WTC11 (cell line): Measurements from ENCODE around the gene THRA. TPM values are rescaled to one million over a fixed set of nuclear protein-coding genes. Genes with fewer than 3 reads are reported as not detected.

Source experiments
- ATAC-seq: fragments of 200-7000 bp; cut with Tn5 transposase; 2 replicates; pipeline ENCODE4 v1.10.0; 2021; ENCODE audit warnings: mild to moderate bottlenecking, moderate library complexity
- CTCF ChIA-PET: fragments of 300-600 bp; sonication (Branson Sonifier 250); formaldehyde crosslinking; loops from one replicate; lab custom pipeline; 2021; ENCODE audit warnings: antibody characterized with exemption; lab: Charles Lee
- POLR2A ChIA-PET: fragments of 350-600 bp; sonication (Branson Sonifier 250); formaldehyde crosslinking; loops from one replicate; lab custom pipeline; 2021; ENCODE audit warnings: antibody characterized with exemption; lab: Charles Lee
- DNase-seq: peaks from one replicate; pipeline ENCODE4 v3.0.0; 2021; ENCODE audit warnings: low spot score
- H3K27ac Mint-ChIP-seq: 2 replicates; pipeline ENCODE4 v1.8.0; 2021; ENCODE audit warnings: mixed read lengths
- H3K27me3 Mint-ChIP-seq: 2 replicates; pipeline ENCODE4 v1.8.0; 2021; ENCODE audit warnings: low read depth, mild to moderate bottlenecking, moderate library complexity, mixed read lengths
- H3K36me3 Mint-ChIP-seq: 2 replicates; pipeline ENCODE4 v1.8.0; 2021; ENCODE audit warnings: mixed read lengths
- H3K4me1 Mint-ChIP-seq: 2 replicates; pipeline ENCODE4 v1.8.0; 2022; ENCODE audit warnings: mixed read lengths
- H3K4me3 Mint-ChIP-seq: 2 replicates; pipeline ENCODE4 v1.8.0; 2021; ENCODE audit warnings: mild to moderate bottlenecking, moderate library complexity, mixed read lengths
- H3K9me3 Mint-ChIP-seq: 2 replicates; pipeline ENCODE4 v1.8.0; 2021; ENCODE audit warnings: mixed read lengths
- ATF1 ChIP-seq: sonication (generic); formaldehyde crosslinking; IDR thresholded peaks from 2 replicates; pipeline ENCODE4 v1.8.1; 2023; ENCODE audit warnings: mild to moderate bottlenecking, moderate library complexity, missing genetic modification reagents
- EMX1 ChIP-seq: fragments of 250-450 bp; sonication (Bioruptor Pico); IDR thresholded peaks from 2 replicates; pipeline ENCODE4 v1.8.0; 2021; ENCODE audit warnings: mild to moderate bottlenecking
- GTF2I ChIP-seq: fragments of 250-450 bp; sonication (Bioruptor Pico); conservative IDR thresholded peaks from 2 replicates; pipeline ENCODE4 v1.4.0; 2021; ENCODE audit warnings: mild to moderate bottlenecking
- HMGA2 ChIP-seq: fragments of 250-450 bp; sonication (Bioruptor Pico); IDR thresholded peaks from 2 replicates; pipeline ENCODE4 v1.4.0; 2021; ENCODE audit warnings: mild to moderate bottlenecking, moderate library complexity
- NFATC4 ChIP-seq: fragments of 250-450 bp; sonication (Bioruptor Pico); IDR thresholded peaks from 2 replicates; pipeline ENCODE4 v1.9.0; 2021; ENCODE audit warnings: mild to moderate bottlenecking
- RELA ChIP-seq: sonication (generic); formaldehyde crosslinking; IDR thresholded peaks from 2 replicates; pipeline ENCODE4 v1.8.1; 2022; ENCODE audit warnings: missing genetic modification reagents, mild to moderate bottlenecking, borderline replicate concordance
- TEAD4 ChIP-seq: sonication (generic); formaldehyde crosslinking; IDR thresholded peaks from 2 replicates; pipeline ENCODE4 v1.8.0; 2022; ENCODE audit warnings: mild to moderate bottlenecking, missing genetic modification reagents
- TP53 ChIP-seq: sonication (generic); formaldehyde crosslinking; IDR thresholded peaks from 2 replicates; pipeline ENCODE4 v1.8.1; 2023; ENCODE audit warnings: mild to moderate bottlenecking, missing genetic modification reagents
- total RNA-seq: library from RNA; stranded (reverse); gene quantifications from 3 replicates; pipeline ENCODE4 v1.2.3, GENCODE V29; 2021
- TF ChIP-seq, protein P1 (sequence below): sonication (generic); formaldehyde crosslinking; IDR thresholded peaks from 2 replicates; pipeline ENCODE4 v1.8.1; 2022; ENCODE audit warnings: low read depth, mild to moderate bottlenecking, moderate library complexity, missing genetic modification reagents, borderline replicate concordance
- TF ChIP-seq, protein P2 (sequence below): sonication (generic); formaldehyde crosslinking; IDR thresholded peaks from 2 replicates; pipeline ENCODE4 v1.8.1; 2022; ENCODE audit warnings: missing genetic modification reagents, borderline replicate concordance
- TF ChIP-seq, protein P3 (sequence below): sonication (generic); formaldehyde crosslinking; conservative IDR thresholded peaks from 2 replicates; pipeline ENCODE4 v1.8.1; 2022; ENCODE audit warnings: mild to moderate bottlenecking, missing genetic modification reagents
- TF ChIP-seq, protein P4 (sequence below): fragments of 250-450 bp; sonication (Bioruptor Pico); IDR thresholded peaks from 2 replicates; pipeline ENCODE4 v1.9.0; 2021; ENCODE audit warnings: mild to moderate bottlenecking, borderline replicate concordance
- TF ChIP-seq, protein P5 (sequence below): sonication (generic); formaldehyde crosslinking; IDR thresholded peaks from 2 replicates; pipeline ENCODE4 v1.8.1; 2022; ENCODE audit warnings: mild to moderate bottlenecking, moderate library complexity, missing genetic modification reagents
- TF ChIP-seq, protein P6 (sequence below): sonication (generic); formaldehyde crosslinking; IDR thresholded peaks from 2 replicates; pipeline ENCODE4 v1.8.1; 2023; ENCODE audit warnings: mild to moderate bottlenecking, missing genetic modification reagents, moderate library complexity
- TF ChIP-seq, protein P7 (sequence below): fragments of 200-600 bp; IDR thresholded peaks from 2 replicates; pipeline ENCODE4 v1.8.0; 2022; ENCODE audit warnings: antibody characterized with exemption
- TF ChIP-seq, protein P8 (sequence below): sonication (generic); formaldehyde crosslinking; IDR thresholded peaks from 2 replicates; pipeline ENCODE4 v1.8.0; 2023; ENCODE audit warnings: mild to moderate bottlenecking, missing genetic modification reagents

THRA gene
- total RNA-seq, 1 experiment from 2014 or later: 15.9 TPM

DNA sequence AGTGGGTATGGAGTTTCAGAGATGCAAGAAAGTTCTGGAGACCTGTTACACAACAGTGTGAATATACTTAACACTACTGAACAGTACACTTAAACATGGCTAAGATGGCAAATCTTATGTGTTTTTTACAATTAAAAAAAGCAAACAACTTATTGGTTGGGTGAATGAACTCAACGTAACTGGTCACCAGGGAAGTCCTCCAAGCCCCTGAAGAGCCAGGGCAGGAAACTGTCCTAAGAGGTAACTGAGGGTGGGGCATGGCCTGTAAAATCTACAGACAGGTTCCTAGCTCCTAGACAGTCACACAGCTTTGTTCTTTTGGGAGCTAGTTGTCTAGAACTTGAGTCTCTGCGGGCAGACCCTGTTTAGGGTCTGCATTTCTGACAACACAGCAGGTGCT is 37.2 kb upstream of the THRA start:
- H3K27ac Mint-ChIP-seq: peak overlapping the region; percentile 13; the same call in 1 of the 2 replicates
- no peaks in the 10 kb centered on the region for H3K4me1 Mint-ChIP-seq
- ATAC-seq: no peak
- CTCF ChIA-PET: interaction anchor here (0.6 to 5.0 kb wide), 4 partner anchors 10 to 86 kb away, joined by 3 to 128 read pairs (median 6); partner anchors contain the start of gene CSF3
- H3K9me3 Mint-ChIP-seq: no peaks in the 10 kb centered on the region
- H3K27me3 Mint-ChIP-seq: no peaks in the 10 kb centered on the region
- DNase-seq: no peak
- POLR2A ChIA-PET: interaction anchor here (0.6 to 1.0 kb wide), 2 partner anchors 12 to 15 kb away, joined by 3 to 4 read pairs; no protein-coding TSS in a partner anchor
- no peak overlapping the region for H3K4me3 Mint-ChIP-seq
- H3K36me3 Mint-ChIP-seq: peaks cover 40% of the 10 kb centered on the region
- TF ChIP-seq HMGA2 (CRISPR knock-in tag) (no peak), GTF2I (no peak), TEAD4 (no peak), TP53 (CRISPR knock-in tag) (no peak), EMX1 (CRISPR knock-in tag) (no peak), ATF1 (CRISPR knock-in tag) (no peak), NFATC4 (no peak)
- TF ChIP-seq, protein P1, sequence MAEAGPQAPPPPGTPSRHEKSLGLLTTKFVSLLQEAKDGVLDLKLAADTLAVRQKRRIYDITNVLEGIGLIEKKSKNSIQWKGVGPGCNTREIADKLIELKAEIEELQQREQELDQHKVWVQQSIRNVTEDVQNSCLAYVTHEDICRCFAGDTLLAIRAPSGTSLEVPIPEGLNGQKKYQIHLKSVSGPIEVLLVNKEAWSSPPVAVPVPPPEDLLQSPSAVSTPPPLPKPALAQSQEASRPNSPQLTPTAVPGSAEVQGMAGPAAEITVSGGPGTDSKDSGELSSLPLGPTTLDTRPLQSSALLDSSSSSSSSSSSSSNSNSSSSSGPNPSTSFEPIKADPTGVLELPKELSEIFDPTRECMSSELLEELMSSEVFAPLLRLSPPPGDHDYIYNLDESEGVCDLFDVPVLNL: no peak
- TF ChIP-seq, protein P2, sequence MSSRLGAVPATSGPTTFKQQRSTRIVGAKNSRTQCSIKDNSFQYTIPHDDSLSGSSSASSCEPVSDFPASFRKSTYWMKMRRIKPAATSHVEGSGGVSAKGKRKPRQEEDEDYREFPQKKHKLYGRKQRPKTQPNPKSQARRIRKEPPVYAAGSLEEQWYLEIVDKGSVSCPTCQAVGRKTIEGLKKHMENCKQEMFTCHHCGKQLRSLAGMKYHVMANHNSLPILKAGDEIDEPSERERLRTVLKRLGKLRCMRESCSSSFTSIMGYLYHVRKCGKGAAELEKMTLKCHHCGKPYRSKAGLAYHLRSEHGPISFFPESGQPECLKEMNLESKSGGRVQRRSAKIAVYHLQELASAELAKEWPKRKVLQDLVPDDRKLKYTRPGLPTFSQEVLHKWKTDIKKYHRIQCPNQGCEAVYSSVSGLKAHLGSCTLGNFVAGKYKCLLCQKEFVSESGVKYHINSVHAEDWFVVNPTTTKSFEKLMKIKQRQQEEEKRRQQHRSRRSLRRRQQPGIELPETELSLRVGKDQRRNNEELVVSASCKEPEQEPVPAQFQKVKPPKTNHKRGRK (CRISPR knock-in tag): no peak
- TF ChIP-seq, protein P3, sequence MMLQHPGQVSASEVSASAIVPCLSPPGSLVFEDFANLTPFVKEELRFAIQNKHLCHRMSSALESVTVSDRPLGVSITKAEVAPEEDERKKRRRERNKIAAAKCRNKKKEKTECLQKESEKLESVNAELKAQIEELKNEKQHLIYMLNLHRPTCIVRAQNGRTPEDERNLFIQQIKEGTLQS: no peak
- TF ChIP-seq, protein P4, sequence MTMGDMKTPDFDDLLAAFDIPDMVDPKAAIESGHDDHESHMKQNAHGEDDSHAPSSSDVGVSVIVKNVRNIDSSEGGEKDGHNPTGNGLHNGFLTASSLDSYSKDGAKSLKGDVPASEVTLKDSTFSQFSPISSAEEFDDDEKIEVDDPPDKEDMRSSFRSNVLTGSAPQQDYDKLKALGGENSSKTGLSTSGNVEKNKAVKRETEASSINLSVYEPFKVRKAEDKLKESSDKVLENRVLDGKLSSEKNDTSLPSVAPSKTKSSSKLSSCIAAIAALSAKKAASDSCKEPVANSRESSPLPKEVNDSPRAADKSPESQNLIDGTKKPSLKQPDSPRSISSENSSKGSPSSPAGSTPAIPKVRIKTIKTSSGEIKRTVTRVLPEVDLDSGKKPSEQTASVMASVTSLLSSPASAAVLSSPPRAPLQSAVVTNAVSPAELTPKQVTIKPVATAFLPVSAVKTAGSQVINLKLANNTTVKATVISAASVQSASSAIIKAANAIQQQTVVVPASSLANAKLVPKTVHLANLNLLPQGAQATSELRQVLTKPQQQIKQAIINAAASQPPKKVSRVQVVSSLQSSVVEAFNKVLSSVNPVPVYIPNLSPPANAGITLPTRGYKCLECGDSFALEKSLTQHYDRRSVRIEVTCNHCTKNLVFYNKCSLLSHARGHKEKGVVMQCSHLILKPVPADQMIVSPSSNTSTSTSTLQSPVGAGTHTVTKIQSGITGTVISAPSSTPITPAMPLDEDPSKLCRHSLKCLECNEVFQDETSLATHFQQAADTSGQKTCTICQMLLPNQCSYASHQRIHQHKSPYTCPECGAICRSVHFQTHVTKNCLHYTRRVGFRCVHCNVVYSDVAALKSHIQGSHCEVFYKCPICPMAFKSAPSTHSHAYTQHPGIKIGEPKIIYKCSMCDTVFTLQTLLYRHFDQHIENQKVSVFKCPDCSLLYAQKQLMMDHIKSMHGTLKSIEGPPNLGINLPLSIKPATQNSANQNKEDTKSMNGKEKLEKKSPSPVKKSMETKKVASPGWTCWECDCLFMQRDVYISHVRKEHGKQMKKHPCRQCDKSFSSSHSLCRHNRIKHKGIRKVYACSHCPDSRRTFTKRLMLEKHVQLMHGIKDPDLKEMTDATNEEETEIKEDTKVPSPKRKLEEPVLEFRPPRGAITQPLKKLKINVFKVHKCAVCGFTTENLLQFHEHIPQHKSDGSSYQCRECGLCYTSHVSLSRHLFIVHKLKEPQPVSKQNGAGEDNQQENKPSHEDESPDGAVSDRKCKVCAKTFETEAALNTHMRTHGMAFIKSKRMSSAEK (CRISPR knock-in tag): no peak
- TF ChIP-seq, protein P5, sequence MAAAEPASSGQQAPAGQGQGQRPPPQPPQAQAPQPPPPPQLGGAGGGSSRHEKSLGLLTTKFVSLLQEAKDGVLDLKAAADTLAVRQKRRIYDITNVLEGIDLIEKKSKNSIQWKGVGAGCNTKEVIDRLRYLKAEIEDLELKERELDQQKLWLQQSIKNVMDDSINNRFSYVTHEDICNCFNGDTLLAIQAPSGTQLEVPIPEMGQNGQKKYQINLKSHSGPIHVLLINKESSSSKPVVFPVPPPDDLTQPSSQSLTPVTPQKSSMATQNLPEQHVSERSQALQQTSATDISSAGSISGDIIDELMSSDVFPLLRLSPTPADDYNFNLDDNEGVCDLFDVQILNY (CRISPR knock-in tag): no peak
- TF ChIP-seq, protein P6, sequence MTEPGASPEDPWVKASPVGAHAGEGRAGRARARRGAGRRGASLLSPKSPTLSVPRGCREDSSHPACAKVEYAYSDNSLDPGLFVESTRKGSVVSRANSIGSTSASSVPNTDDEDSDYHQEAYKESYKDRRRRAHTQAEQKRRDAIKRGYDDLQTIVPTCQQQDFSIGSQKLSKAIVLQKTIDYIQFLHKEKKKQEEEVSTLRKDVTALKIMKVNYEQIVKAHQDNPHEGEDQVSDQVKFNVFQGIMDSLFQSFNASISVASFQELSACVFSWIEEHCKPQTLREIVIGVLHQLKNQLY: no peak

DNA sequence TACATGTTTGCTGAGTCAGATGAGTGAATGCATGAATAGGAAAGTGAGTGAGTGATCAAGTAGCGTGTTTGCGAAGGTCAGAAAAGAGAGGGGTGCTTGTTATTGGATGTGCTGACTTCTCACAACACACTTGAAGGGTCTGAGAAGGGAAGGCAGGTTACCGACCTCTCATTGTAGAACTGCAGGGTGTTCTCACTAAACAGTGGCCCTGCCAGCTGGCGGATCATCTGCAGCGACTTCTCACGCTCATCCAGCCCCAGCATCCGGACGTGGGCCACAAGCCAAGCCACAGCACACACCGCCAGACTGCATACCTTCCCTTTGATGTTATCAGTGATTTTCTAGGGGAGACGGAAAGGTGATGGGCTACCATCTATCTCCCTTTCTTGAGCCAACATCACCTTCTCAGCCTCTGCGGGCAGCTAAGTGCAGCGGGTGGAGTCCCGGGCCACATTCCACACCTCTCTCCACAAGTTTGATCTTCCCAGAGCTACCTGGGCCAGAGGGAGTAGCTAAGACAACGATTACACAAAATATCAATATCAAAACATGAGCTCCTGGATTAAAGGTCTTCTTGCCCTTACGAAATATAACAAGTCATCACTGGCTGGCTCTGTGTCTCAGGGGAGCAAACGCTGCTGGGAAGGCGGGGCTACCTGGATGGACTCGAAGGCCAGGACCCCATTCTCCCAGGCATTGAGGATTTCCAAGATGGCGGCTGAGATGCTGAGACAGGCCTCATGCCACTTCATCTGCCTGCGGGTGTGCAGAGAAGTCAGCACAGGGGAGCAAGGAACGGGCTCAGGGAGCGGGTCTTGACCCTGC is 36.6 kb upstream of the THRA start:
- H3K36me3 Mint-ChIP-seq: peaks cover 43% of the 10 kb centered on the region
- ATAC-seq (no peak), DNase-seq (no peak)
- no peaks in the 10 kb centered on the region for H3K4me1 Mint-ChIP-seq
- POLR2A ChIA-PET: interaction anchor here (0.6 to 1.0 kb wide), 2 partner anchors 13 to 14 kb away, joined by 3 to 4 read pairs; no protein-coding TSS in a partner anchor
- H3K9me3 Mint-ChIP-seq: no peaks in the 10 kb centered on the region
- no peaks in the 10 kb centered on the region for H3K27me3 Mint-ChIP-seq
- H3K27ac Mint-ChIP-seq: peak overlapping the region; percentile 79; the same call in 1 of the 2 replicates
- H3K4me3 Mint-ChIP-seq: no peak overlapping the region
- CTCF ChIA-PET: interaction anchor here (0.8 to 5.0 kb wide), 15 partner anchors 9 to 193 kb away, joined by 4 to 128 read pairs (median 9); partner anchors contain the start of genes CSF3, MED24, NR1D1 and PSMD3
- TF ChIP-seq GTF2I: no peak
- TF ChIP-seq RELA: no peak
- TF ChIP-seq, protein P7, sequence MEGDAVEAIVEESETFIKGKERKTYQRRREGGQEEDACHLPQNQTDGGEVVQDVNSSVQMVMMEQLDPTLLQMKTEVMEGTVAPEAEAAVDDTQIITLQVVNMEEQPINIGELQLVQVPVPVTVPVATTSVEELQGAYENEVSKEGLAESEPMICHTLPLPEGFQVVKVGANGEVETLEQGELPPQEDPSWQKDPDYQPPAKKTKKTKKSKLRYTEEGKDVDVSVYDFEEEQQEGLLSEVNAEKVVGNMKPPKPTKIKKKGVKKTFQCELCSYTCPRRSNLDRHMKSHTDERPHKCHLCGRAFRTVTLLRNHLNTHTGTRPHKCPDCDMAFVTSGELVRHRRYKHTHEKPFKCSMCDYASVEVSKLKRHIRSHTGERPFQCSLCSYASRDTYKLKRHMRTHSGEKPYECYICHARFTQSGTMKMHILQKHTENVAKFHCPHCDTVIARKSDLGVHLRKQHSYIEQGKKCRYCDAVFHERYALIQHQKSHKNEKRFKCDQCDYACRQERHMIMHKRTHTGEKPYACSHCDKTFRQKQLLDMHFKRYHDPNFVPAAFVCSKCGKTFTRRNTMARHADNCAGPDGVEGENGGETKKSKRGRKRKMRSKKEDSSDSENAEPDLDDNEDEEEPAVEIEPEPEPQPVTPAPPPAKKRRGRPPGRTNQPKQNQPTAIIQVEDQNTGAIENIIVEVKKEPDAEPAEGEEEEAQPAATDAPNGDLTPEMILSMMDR: no peak
- TF ChIP-seq TP53 (CRISPR knock-in tag): no peak
- TF ChIP-seq, protein P8, sequence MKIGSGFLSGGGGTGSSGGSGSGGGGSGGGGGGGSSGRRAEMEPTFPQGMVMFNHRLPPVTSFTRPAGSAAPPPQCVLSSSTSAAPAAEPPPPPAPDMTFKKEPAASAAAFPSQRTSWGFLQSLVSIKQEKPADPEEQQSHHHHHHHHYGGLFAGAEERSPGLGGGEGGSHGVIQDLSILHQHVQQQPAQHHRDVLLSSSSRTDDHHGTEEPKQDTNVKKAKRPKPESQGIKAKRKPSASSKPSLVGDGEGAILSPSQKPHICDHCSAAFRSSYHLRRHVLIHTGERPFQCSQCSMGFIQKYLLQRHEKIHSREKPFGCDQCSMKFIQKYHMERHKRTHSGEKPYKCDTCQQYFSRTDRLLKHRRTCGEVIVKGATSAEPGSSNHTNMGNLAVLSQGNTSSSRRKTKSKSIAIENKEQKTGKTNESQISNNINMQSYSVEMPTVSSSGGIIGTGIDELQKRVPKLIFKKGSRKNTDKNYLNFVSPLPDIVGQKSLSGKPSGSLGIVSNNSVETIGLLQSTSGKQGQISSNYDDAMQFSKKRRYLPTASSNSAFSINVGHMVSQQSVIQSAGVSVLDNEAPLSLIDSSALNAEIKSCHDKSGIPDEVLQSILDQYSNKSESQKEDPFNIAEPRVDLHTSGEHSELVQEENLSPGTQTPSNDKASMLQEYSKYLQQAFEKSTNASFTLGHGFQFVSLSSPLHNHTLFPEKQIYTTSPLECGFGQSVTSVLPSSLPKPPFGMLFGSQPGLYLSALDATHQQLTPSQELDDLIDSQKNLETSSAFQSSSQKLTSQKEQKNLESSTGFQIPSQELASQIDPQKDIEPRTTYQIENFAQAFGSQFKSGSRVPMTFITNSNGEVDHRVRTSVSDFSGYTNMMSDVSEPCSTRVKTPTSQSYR (CRISPR knock-in tag): no peak
